A172 (cell line): ENCODE results near the gene RCN1. TPM values are rescaled to one million over a fixed set of nuclear protein-coding genes. Genes with fewer than 3 reads are reported as not detected.
"Not testable (repeated sequence)": the region's sequence is repeated elsewhere in the genome, so short reads cannot be mapped to it uniquely, and the experiment has no call there.

Experiments
- DNase-seq: peaks from one replicate; pipeline ENCODE4 v3.0.0-alpha.2; 2015; ENCODE audit warnings: low spot score
- total RNA-seq: library from RNA; depleted of rRNA; stranded (reverse); fragments of >200 nt; shearing (Covaris generic); gene quantifications from 2 replicates; pipeline ENCODE4 v1.2.3, GENCODE V29; 2014; rRNA removed

Gene RCN1
- total RNA-seq, result 213 and 241 TPM in 2 replicates

GRCh38 chr11:32090545-32091370 is at the start of gene RCN1:
Gene RCN1 (plus strand): TSS chr11:32091074. CDS start chr11:32091197, 123 bp downstream.
- peak; percentile 48 for DNase-seq

- DNase-seq, result no peak
Observed at GRCh38 chr11:32043737-32044136, 47.1 kb upstream of the RCN1 start.

GRCh38 chr11:32044158-32044863 is 46.6 kb upstream of the RCN1 start:
- no peak for DNase-seq

GRCh38 chr11:32045456-32045855 is 45.4 kb upstream of the RCN1 start:
- DNase-seq, result no peak

GRCh38 chr11:32050264-32050663 is 40.6 kb upstream of the RCN1 start:
- DNase-seq, result no peak

- peak; percentile 43 for DNase-seq
Observed at GRCh38 chr11:32052215-32052614, 38.7 kb upstream of the RCN1 start.

GRCh38 chr11:32053151-32053888 is 37.6 kb upstream of the RCN1 start:
- DNase-seq, result no peak

GRCh38 chr11:32055861-32056260 is 35.0 kb upstream of the RCN1 start:
- no peak for DNase-seq

GRCh38 chr11:32056438-32056837 is 34.4 kb upstream of the RCN1 start:
- peak; percentile 41 for DNase-seq

GRCh38 chr11:32059686-32060462 is 31.0 kb upstream of the RCN1 start:
- no peak for DNase-seq

- no peak for DNase-seq
Observed at GRCh38 chr11:32062540-32062939, 28.3 kb upstream of the RCN1 start.

- not testable (repeated sequence) for DNase-seq
Observed at GRCh38 chr11:32063031-32063430, 27.8 kb upstream of the RCN1 start.

GRCh38 chr11:32065865-32066629 is 24.8 kb upstream of the RCN1 start:
- DNase-seq, result no peak

- DNase-seq, result peak; percentile 37
Observed at GRCh38 chr11:32068134-32068870, 22.6 kb upstream of the RCN1 start.

GRCh38 chr11:32069361-32070058 is 21.4 kb upstream of the RCN1 start:
- no peak for DNase-seq

- DNase-seq, result no peak
Observed at GRCh38 chr11:32070692-32071091, 20.2 kb upstream of the RCN1 start.

GRCh38 chr11:32071811-32072210 is 19.1 kb upstream of the RCN1 start:
- DNase-seq, result peak; percentile 62

- DNase-seq, result no peak
Observed at GRCh38 chr11:32072872-32073643, 17.8 kb upstream of the RCN1 start.

- no peak for DNase-seq
Observed at GRCh38 chr11:32073644-32074026, 17.2 kb upstream of the RCN1 start.
